Tongue (tissue), 2 donors: Measurements from ENCODE around the gene ZNF683. TPM values are rescaled to one million over a fixed set of nuclear protein-coding genes. Genes with fewer than 3 reads are reported as not detected.
A peak's percentile ranks its signal among the peaks of the same experiment; 100 is the strongest.

Experiments used
- DNase-seq: peaks from one replicate; pipeline ENCODE4 v3.0.0-alpha.2; 2015
- total RNA-seq: library from RNA; depleted of rRNA; stranded (reverse); fragments of >200 nt; gene quantifications from one replicate; pipeline ENCODE4 v1.2.3, GENCODE V29; 2014

ZNF683 gene
- total RNA-seq, 1 donor from 2014 or later, result not detected

GRCh38 chr1:26358411-26359384 is 13.9 kb downstream of the ZNF683 start:
- no peak for DNase-seq

- DNase-seq, result no peak
Measured at GRCh38 chr1:26357121-26357602, 15.4 kb downstream of the ZNF683 start.

- no peak for DNase-seq
Measured at GRCh38 chr1:26356106-26356505, 16.4 kb downstream of the ZNF683 start.

GRCh38 chr1:26354972-26355371 is 17.6 kb downstream of the ZNF683 start:
- DNase-seq, result no peak

- peak; percentile 54 for DNase-seq
Measured at GRCh38 chr1:26353976-26354820, 18.4 kb downstream of the ZNF683 start, which contains the start of gene CRYBG2. Gene CRYBG2, minus strand, starts transcription at chr1:26354130. Its CDS starts 7,473 bp downstream, at chr1:26346657.

- DNase-seq, result no peak
Measured at GRCh38 chr1:26353210-26353859, 19.2 kb downstream of the ZNF683 start.

- DNase-seq, result no peak
Measured at GRCh38 chr1:26352338-26352679, 20.2 kb downstream of the ZNF683 start.

DNA sequence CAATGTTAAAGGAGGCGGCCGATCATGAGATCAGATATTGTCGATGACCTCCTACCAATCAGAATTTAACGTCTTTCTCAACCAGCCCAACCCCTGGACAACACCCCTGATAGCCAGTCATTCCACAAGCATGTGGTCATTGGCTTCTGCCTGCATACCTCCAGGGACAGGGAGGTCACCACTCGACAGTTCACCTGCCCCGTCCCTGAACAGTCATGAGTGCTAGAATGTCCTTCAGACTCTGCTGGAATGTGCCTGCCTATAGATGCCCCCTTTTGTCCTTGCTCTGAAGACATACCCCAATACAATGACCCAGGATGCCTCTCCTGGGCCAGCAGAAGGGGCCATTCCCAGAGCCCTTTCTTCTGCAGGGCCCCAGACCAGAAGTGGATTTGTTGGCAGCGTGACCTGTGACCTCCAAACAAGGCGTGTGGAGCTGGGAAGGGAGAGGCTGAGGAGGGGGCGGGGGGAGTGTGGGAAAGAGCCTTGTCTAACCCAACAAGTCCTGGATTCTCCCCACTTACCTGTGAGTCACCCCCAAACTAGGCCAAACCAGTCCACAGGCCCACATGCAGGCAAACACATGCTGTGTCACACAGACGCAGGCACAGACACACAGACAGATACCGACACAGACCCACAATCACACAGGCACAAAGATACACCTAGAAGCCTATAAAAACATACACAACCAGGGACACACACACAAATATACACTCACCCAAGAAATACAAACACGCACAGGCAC is 20.8 kb downstream of the ZNF683 start:
- DNase-seq, result no peak

GRCh38 chr1:26350701-26351589 is 21.6 kb downstream of the ZNF683 start:
- no peak for DNase-seq

DNA sequence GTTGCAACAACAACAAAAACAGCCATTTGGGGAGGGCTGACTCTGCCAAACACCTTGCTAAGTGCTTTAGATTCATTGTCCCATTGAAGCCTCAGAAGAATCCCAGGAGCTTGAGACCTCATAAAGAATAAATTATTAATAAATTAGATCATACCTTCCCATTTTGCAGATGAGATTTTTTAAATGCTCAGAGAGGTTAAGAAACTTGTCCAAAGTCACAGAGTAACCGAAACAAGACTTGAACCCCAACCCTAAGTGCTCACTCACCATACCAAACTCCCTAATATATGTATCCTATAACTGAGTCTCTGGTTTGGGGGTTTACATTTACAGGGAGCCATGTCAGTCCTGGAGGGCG is 22.2 kb downstream of the ZNF683 start:
- no peak for DNase-seq

DNA sequence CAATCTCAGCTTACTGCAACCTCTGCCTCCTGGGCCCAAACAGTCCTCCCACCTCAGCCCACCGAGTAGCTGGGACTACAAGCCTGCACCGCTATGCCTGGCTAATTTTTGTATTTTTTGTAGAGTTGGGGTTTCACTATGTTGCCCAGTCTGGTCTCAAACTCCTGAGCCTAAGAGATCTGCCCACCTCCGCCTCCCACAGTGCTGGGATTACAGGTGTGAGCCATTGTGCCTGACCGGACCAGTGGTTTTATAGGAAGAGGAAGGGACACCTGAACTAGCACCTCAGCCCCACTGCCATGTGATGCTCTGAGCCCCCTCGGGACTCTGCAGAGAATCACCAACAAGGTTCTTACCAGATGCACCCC is 22.7 kb downstream of the ZNF683 start:
- DNase-seq, result no peak

GRCh38 chr1:26349188-26349876 is 23.2 kb downstream of the ZNF683 start:
- no peak for DNase-seq

DNA sequence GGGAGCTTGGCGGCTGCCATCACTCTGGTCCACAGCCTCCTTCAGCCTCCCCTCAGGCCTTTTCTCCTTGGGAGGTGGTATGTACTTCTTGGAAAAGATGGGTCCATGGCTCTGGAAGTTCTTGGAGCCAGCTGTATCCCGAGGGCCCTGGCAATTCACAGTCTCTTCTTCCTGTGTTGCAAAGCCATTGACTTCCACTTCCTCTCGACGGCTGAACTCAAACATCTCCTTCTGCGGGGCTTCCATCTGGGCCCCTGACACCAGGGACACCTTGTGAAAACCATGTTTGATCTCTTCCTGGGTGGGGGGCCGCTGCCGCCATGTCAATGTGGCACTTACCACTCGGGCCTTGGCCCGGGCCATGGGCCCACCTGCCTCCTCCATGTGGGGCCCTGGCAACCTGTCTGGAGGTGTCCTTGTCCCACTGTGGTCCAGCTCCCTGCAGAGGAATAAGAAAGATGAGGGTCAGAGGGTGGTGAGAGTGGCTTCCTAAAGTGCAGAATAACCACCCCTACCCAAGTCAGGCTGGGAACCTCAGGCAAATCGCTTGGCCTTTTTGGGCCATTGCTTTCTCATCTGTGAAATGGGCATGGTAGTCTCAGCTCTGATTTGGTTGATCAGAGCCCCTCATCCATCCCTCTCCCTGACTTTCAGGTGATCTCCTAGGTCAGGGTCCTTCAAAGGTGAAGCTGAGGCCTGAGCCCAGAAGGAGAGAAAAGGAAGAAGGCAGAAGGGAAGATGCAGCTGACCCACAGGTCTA is 26.1 kb downstream of the ZNF683 start:
- no peak for DNase-seq

DNA sequence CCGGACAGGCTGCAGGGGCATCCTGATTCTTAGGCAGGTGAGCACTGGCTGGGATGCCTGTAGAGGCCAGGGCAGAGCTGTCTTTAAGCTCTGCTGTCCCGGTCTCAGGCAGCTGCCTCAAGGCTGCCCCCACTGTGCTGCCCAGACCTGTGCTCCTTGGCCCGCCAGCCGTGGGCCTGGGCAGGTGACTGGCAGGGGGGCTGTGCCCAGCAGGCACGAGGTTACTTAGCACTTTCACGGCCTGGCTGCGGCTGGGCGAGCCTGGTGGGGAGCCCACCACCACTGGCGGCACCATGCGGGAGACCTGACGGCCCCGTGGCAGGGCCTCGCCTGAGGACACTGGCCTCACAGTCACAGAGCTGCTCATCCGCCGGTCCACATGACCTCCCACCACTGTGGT is 26.8 kb downstream of the ZNF683 start:
- DNase-seq, result no peak

GRCh38 chr1:26344147-26344920 is 28.2 kb downstream of the ZNF683 start:
- DNase-seq, result no peak

DNA sequence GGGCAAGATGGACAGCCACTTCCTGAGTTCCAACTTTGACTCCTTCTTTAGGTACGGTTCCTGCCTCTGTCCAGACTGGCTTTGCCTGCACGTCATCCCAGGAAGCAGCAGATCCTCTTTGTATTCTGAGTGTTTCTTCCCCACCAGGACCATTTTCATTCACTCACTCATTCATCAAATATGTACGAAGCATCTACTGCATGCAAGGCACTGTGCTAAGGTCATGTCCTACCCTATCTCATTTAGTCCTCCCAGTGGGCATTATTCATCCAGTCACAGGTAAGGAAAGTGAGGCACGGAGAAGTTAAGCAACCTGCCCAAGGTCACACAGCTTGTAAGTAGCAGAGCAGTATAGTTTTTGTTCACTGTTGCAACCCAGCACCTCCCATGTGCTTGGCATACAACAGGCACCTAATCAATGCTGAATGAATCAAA is 32.5 kb downstream of the ZNF683 start:
- DNase-seq, result no peak

- DNase-seq, result no peak
Measured at GRCh38 chr1:26338670-26339069, 33.9 kb downstream of the ZNF683 start.

- no peak for DNase-seq
Measured at GRCh38 chr1:26337625-26338024, 34.9 kb downstream of the ZNF683 start.

DNA sequence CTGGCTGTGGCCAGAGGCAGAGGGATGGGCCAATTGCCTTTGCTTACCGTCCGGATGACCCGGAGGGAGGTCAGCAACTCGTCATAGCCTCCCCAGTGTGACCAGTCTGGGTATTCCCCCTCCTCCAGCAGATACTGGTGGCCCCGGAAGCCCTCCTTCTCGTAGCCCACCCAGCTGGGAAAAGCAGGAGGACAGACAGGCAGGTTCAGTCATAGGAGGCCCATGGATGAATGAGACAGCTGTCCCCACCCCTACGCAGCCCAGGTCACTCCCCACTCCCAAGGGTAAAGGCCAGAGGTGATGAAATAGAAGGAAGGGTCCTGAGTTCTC is 35.4 kb downstream of the ZNF683 start:
- no peak for DNase-seq
